Activated CD4-positive, alpha-beta T cell treated with anti-CD3 and anti-CD28 coated beads, Interleukin-2, Interleukin-4, amounts not matched to agents 100 ng/mL and 50 ng/mL, durations not matched to agents 16 hours and 8 hours (primary cell): Measurements from ENCODE around the gene PRKG1.
"Not testable (repeated sequence)": the region's sequence is repeated elsewhere in the genome, so short reads cannot be mapped to it uniquely, and the experiment has no call there.

Experiments used
- DNase-seq: peaks from one replicate; pipeline ENCODE4 v3.0.0-alpha.2; 2020; ENCODE audit warnings: low spot score

PRKG1 gene

DNA sequence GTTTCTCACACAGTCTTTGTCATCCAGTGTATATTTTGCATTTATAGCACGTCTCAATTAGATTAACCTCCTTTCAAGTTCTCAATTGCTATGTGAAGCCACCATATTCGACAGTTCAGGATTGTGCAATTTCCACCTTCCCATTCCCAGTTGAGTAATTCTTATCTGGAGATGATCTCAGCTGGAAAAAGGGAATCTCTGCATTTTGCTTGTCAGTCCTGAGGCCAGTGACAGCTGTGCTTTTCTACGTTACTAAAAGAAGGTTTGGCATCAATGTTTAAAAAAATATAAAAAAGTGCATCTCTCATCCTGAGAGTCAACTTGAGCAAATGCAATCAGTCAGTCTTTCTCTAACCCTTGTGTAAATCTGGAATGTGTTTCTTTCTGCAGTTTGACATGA, 247.7 kb downstream of the PRKG1 start:
- no peak for DNase-seq

- no peak for DNase-seq
Measured at GRCh38 chr10:51325649-51326048, 251.4 kb downstream of the PRKG1 start.

DNA sequence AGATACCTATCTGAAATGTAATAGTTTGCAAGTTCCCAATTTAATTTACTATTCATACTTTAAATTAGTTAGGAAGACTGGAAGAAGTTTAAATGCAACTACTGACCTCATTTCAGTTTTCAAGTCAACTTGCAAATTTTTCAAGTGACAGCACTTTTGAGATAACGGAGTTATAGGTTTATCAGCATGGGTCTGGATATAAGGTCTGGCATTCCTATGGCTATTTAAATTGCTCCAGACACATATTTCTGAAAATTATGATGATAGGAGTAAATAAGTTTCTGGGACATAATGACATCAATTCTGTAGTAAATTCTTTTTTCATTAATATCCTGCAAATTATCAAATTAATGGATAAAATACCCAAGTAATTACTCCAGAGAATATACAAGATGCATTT, 251.9 kb downstream of the PRKG1 start:
- DNase-seq = no peak

- DNase-seq = no peak
Measured at GRCh38 chr10:51327432-51327831, 253.1 kb downstream of the PRKG1 start.

GRCh38 chr10:51340366-51340765, 266.1 kb downstream of the PRKG1 start:
- no peak for DNase-seq

DNA sequence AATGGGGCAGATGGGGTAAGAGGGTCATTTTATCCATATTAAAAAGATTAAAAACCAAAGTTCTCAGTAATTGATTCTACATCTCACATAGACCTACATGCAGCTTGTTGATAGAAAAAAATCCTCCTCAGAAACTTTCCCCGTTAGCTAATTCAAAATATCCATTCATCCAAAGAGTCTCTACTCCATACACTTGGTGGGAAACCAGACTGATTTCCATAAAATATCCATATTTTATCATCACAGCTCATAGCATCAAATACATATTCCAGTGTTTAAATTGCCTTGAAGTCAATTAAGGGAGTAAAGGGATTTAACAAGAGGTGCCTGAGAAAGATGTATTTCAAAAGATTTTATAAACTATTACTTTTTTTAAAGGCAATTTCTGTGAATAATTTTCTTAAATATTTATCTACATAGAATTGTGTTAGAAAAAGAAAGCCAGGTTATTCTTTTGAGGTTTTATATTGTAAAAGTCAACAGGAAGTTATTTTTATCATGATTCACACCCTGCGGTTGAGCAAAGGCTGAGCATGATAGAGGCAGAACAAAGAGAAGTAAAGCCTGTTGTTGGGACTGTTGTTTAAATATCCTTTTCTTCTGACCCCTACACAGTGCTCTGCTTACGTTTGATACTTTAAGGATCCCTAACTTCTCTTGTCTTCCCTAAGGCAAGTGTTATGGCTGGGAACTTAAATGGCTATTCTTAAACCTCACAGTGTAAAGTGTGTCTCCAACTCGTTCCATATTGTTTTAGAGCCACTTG, 266.7 kb downstream of the PRKG1 start:
- DNase-seq = no peak

GRCh38 chr10:51341745-51342144, 267.5 kb downstream of the PRKG1 start:
- not testable (repeated sequence) for DNase-seq

DNA sequence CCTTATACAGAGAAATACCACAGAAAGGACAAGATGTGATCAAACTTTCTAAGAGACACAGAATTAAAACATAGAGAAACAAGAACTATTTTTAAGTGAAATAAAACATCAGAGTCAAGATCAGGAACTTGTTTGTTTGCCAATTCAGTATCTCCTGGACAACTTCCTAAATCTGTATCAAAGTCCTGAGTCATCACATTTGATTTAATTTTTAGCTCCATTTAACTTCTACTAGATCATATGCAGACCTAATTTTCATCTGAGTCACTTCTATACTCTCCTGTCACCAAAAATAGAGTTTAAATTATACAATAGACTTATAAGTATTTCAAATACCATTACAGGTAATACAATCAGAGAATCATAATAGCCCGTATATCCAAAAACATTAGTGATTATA, 268.1 kb downstream of the PRKG1 start:
- DNase-seq = no peak

- DNase-seq = no peak
Measured at GRCh38 chr10:51343391-51343790, 269.1 kb downstream of the PRKG1 start.

GRCh38 chr10:51344371-51344770, 270.1 kb downstream of the PRKG1 start:
- no peak for DNase-seq

- DNase-seq = no peak
Measured at GRCh38 chr10:51348622-51349021, 274.3 kb downstream of the PRKG1 start.

- no peak for DNase-seq
Measured at GRCh38 chr10:51357170-51357569, 282.9 kb downstream of the PRKG1 start.

- no peak for DNase-seq
Measured at GRCh38 chr10:51358227-51358626, 283.9 kb downstream of the PRKG1 start.

DNA sequence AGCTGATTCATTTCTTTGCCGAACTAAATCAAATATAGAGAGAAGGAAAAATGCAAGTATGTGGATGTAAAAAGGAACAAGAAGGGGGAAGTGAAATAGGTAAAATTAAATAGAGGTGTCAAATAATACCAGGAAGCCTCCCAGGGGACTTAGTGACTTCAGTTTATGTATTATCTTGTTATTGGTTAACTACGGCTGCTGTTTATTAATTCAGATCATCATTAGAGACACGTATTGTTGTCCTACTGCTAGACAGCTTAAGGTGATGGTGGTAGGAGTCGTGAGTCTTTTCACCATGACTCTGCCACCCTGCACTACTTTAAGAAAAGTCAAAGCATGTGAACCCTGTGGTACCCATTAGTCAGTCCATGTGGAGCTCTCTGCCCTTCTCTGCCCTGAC, 289.1 kb downstream of the PRKG1 start:
- no peak for DNase-seq

DNA sequence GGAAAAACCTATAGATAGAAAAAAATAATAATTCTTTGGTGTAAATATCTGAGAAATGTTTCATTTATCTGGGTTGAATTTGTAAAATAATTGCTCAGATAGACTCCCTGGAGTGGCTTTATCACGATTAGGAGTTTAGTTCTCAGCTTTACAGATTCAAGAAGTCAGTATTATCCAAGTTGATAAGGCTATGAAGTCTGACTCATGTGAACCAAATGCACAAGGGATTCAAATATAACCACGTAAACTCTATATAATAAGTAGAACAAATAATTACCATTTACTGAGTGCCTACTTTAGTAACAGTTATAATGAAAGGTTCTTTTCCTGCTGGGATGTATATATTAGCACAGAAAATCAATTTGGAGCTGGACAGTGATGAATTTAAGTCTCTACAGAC, 290.4 kb downstream of the PRKG1 start:
- DNase-seq = no peak

GRCh38 chr10:51366044-51366443, 291.8 kb downstream of the PRKG1 start:
- DNase-seq = no peak

DNA sequence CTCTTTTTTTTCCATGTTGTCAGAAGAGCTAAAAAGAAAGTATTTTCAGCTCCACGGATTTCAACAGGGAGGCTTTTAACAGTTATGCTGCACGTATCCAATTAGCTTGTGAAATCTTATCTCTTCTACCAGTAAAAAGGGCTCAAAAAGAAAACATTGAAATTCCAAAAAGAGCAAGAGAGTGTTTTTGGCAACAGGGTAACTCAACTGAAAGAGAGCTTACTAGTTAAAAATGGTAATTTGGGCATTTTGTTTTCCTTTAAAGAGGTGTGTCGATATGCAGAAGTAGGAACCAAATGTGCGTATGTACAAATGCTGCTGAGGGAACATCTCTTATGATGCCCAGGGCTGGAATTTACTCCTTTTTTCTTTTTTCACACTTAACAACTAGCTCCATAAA, 292.8 kb downstream of the PRKG1 start:
- no peak for DNase-seq

GRCh38 chr10:51367694-51368093, 293.4 kb downstream of the PRKG1 start:
- no peak for DNase-seq

DNA sequence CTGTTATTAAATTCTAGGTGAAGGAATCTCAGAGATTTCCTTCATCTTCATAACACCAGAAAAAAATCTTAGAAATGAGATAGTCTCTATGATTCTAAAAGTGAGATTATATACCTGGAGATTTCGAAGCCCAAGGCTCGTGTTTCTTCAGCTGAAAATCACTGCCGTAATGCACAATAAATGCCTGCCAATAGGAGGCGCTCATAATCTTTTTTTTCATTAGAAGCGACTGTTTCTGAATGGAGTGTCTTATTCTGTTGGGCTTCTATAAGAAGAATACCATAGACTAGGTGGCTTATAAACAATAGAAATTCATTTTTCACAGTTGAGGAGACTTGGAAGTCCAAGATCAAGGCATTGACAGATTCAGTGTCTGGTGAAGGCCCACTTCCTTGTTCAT, 294.7 kb downstream of the PRKG1 start:
- DNase-seq = no peak

DNA sequence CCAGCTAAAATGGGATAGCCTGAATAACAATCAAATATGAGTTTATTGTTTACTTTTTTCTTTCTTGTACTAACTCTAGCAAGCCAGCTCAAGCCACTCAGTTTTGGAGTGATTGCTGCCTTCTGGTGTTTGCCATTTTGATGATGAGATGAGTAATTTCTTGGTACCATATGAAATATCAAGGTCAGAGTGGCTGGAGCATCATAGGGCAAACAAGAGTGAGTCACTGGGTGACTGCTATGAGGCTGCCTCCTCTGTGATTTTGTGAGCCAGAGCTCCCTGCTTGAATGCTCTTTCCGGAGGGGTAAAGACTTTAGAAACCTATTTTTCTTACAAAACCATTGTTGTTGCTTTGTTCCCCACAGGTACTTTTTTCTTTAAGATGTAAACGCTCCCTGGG, 295.6 kb downstream of the PRKG1 start:
- DNase-seq = no peak

GRCh38 chr10:51371743-51372142, 297.5 kb downstream of the PRKG1 start:
- no peak for DNase-seq

GRCh38 chr10:51375790-51376189, 301.5 kb downstream of the PRKG1 start:
- DNase-seq = no peak

DNA sequence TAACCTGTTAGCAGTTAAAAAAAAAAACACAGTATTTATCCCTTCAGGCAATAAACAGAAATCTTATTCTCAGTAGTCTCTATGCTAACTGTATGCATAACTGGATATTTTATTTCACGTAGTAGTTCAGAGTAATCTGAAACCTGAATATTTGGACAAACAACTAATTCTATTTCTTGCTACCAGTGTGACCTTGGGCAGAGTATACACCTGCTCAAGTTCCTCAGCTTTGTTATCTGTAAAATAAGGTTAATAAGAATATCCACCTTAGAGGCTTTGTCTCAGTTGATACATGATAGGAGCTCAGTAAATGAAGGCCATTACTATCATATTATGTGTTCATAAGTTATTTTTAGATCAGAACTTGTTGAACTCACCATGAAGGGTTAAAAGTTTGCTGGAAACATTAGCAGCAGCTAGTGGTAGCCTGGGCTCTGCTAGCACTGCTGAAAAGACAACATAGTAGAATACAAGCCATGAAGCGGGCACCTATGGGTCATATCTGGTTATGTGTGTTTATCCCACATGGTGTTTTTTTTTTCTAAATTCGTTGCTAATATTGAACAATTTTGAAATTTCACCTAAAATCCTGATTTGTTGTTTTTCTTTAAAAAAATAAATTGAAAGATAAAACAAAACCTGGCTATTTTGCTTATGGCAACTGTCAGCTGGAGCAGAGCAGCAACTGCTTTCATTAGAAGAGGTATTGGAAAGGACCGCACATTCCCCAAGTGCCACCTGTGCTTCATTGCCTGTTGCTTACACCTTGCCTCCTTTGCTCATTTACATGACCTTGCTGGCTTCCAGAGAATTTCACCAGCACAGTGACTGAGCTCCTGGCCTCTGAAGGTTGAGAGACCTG, 303.0 kb downstream of the PRKG1 start:
- DNase-seq = no peak
